GM12865 (cell line): Measurements from ENCODE around the gene CCNYL1.
"Not testable (repeated sequence)": the region's sequence is repeated elsewhere in the genome, so short reads cannot be mapped to it uniquely, and the experiment has no call there.

Experiments
- DNase-seq: peaks from one replicate; pipeline ENCODE4 v3.0.0; 2010; ENCODE audit warnings: low read depth
- H3K4me3 ChIP-seq: 2 replicates; pipeline ENCODE4 v1.5.1; 2011; ENCODE audit warnings: mild to moderate bottlenecking, low read depth, low read length, control low read depth
- TF ChIP-seq, protein P1 (sequence below): IDR thresholded peaks from 2 replicates; pipeline ENCODE4 v1.5.1; 2011; ENCODE audit warnings: low read length, control low read depth, low read depth, inconsistent platforms; ENCODE audit not compliant: insufficient read depth; ENCODE audit errors: missing control alignments

The CCNYL1 gene

DNA sequence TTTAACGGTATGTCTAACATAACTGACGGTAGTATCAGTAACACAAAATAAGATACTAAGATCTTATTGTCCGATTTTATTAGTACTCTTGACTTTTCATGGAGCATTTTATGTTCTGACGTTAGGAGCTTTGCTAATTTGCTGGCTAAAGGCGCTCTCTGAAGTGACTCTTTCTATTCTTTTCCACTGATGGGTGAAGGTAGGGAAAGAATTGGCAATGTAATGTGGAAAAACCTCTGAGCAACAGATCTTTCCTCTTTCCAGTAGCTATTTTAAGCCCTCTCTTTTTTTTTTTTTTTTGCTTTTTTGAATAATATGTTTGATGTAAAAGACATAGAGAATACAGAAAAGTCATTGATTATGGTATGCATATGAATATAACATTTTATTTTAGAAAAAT lies 4.6 kb downstream of the CCNYL1 start:
- DNase-seq = no peak
- no peak overlapping the region for H3K4me3 ChIP-seq
- TF ChIP-seq, protein P1, sequence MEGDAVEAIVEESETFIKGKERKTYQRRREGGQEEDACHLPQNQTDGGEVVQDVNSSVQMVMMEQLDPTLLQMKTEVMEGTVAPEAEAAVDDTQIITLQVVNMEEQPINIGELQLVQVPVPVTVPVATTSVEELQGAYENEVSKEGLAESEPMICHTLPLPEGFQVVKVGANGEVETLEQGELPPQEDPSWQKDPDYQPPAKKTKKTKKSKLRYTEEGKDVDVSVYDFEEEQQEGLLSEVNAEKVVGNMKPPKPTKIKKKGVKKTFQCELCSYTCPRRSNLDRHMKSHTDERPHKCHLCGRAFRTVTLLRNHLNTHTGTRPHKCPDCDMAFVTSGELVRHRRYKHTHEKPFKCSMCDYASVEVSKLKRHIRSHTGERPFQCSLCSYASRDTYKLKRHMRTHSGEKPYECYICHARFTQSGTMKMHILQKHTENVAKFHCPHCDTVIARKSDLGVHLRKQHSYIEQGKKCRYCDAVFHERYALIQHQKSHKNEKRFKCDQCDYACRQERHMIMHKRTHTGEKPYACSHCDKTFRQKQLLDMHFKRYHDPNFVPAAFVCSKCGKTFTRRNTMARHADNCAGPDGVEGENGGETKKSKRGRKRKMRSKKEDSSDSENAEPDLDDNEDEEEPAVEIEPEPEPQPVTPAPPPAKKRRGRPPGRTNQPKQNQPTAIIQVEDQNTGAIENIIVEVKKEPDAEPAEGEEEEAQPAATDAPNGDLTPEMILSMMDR = no peak

DNA sequence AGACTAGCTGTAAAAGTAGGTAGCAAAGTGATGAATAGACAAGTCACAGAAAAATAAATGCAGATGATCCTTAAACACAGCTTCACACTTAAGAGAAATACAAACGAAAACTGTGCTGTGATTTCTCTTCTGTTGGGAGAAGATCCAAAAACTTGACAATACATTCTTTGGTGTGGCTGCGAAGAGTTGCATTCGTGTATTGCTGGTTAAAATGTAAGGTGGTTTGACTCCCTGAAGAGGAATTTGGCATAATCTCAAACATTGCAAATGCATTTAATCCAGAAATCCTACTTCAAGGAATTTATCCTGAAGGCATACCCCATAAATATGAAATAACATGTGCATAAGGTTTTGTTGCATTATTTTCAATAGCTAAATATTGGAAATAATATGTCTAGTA lies 7.1 kb downstream of the CCNYL1 start:
- DNase-seq = no peak
- no peak overlapping the region for H3K4me3 ChIP-seq
- TF ChIP-seq, protein P1 = no peak

DNA sequence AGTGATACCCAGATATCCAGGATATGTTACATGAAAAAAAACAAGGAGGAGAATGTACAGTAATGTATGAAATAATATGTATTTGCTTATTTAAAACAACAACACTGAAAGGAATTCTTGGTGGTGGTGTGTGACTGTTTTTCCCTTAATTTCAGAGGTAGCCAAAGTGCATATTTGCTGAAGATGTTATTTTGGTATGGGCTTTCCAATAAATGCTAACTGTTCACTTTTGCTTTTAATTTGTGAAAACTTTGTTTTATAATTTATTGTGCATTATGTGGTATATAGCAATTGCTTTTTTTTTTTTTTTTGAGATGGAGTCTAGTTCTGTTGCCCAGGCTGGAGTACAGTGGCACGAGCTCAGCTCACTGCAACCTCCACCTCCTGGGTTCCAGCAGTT lies 7.6 kb downstream of the CCNYL1 start:
- no peak overlapping the region for H3K4me3 ChIP-seq
- TF ChIP-seq, protein P1 = no peak
- DNase-seq = no peak

DNA sequence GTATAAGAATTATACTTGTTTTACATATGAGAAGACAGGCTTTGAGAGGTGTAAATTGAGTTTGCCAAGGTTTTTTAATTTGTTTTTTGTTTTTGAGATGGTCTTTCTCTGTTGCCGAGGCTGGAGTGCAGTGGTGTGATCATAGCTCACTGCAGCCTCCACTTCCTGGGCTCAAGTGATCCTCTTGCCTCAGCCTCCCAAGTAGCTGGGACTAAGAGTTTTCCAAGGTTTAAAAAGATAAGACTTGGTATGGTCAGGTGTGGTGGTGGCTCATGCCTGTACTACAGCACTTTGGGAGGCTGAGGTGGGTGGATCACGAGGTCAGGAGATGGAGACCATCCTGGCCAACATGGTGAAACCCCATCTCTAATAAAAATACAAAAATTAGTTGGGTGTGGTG lies 8.2 kb downstream of the CCNYL1 start:
- H3K4me3 ChIP-seq, DNase-seq: not testable (repeated sequence)

DNA sequence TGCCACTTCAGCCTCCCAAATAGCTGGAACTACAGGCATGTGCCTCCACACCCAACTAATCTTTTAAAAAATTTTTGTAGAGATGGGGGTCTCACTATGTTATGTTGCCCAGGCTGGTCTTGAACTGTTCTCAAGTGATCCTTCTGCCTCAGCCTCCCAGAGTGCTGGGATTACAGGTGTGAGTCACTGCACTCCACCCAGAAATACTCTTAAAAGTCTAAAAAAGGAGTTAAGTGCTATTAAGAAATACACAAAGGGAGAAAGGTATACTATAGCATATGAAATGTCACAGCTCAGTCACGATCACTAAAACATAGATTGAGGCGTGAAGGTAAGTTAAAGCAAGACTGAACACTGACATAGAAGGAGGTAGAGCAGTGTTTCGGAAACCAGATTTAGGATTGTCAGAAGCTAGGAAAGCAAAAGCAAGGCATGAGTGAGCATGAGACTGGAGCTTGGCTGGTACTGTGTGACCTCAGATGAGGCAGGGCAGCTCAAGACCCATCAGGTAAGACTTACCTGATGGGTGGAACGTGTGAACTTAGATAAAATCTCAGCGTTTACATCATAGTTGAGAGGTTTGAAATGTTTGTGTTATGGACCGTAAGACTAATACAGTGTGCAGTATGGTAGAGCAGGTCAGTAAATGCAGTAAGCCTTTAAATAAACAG lies 9.2 kb downstream of the CCNYL1 start:
- TF ChIP-seq, protein P1 = no peak
- DNase-seq = no peak
- no peak overlapping the region for H3K4me3 ChIP-seq

DNA sequence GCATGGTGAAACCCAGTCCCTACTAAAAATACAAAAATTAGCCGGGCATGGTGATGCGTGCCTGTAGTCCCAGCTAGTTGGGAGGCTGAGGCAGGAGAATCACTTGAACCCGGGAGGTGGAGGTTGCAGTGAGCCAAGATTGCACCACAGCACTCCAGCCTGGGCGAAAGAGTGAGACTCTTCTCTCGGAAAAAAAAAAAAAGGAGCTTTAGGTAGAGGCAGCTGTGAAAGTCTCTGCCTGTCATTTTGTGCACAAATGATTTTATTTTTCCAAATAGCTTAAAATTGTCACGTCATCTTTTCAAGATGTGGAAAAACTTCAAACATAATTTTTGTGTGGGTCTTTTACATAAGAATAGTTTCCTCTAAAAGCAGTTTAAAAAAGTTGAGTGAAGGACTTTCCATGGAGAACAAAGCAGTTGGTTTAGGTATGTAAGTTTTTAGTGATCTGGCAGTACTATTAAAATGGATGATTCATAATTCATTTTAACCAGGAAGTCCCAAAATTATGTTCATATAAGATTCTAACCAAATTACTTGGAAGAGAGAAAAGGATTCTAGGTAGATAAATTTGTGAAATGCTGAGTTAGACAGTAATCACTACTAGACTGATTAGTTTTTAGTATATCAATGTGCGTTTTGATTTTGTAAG lies 11.5 kb downstream of the CCNYL1 start:
- DNase-seq = no peak
- TF ChIP-seq, protein P1 = no peak
- no peak overlapping the region for H3K4me3 ChIP-seq

DNA sequence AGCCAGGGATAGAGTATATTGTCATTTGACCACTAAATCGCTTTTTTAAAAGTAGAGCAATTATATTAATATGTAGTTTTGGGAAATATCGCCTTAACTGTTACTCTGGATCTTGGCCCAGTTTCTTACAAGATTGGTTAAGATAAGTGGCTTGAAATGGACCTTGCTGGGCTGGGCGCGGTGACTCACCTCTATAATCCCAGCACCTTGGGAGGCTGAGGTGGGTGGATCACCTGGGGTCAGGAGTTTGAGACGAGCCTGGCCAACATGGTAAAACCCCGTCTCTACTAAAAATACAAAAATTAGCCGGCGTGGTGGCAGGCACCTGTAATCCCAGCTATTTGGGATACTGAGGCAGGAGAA lies 12.0 kb downstream of the CCNYL1 start:
- DNase-seq = not testable (repeated sequence)

DNA sequence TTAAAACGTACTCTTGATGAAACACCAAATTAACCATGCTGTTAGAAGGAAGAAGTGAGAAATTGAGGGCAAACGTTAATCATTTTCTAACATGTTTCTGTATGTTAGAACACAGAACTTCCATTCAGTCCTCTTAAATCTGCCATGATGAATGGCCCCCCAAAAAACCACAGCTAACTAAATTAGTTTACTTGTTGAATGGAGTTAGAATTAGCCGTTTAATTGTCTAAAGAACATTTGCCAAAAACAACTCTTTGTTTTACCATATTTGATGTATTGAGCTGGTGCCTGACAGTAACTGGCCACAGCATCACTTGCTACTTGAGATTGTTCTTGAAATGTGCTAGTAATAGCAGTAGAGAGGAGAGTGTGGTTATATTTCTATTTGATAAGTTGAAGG lies 12.7 kb downstream of the CCNYL1 start:
- no peak for DNase-seq
- no peak overlapping the region for H3K4me3 ChIP-seq
- TF ChIP-seq, protein P1 = no peak

More for the DNA sequence above, 12.0 kb downstream of the CCNYL1 start:
- not testable (repeated sequence) for H3K4me3 ChIP-seq
